Mesenchymal stem cell (in vitro differentiated cells and primary cell): ENCODE measurements around the gene KIAA1191.

ENCODE experiments used
- DNase-seq: peaks from one replicate; pipeline ENCODE4 v3.0.0-alpha.2; 2013
- H2AFZ ChIP-seq: one replicate; pipeline ENCODE4 v1.6.1; 2013; ENCODE audit warnings: low read depth, mild to moderate bottlenecking, control low read depth, inconsistent platforms, low read length, moderate library complexity
- H2AK5ac ChIP-seq: 2 replicates; pipeline ENCODE4 v1.6.1; 2013; ENCODE audit warnings: low read length, moderate library complexity, mild to moderate bottlenecking, inconsistent platforms; ENCODE audit not compliant: severe bottlenecking
- H2BK120ac ChIP-seq: one replicate; pipeline ENCODE4 v1.6.1; 2013; ENCODE audit warnings: low read depth, mild to moderate bottlenecking, inconsistent platforms, low read length, moderate library complexity
- H2BK12ac ChIP-seq, 2 experiments: one replicate each; pipeline ENCODE4 v1.6.1; 2013; ENCODE audit warnings: inconsistent platforms in 2 of 2, low read length in 2 of 2, mild to moderate bottlenecking in 2 of 2, moderate library complexity in 2 of 2, control low read depth in 1 of 2
- H2BK15ac ChIP-seq: one replicate; pipeline ENCODE4 v1.6.1; 2013; ENCODE audit warnings: mild to moderate bottlenecking, low read depth, inconsistent platforms; ENCODE audit not compliant: poor library complexity, severe bottlenecking
- H2BK5ac ChIP-seq: 2 replicates; pipeline ENCODE4 v1.6.1; 2013; ENCODE audit warnings: low read depth, mild to moderate bottlenecking, low read length, control low read depth, inconsistent platforms; ENCODE audit not compliant: poor library complexity, severe bottlenecking
- H3K14ac ChIP-seq, 2 experiments: one replicate each; pipeline ENCODE4 v1.6.1; 2013; ENCODE audit warnings: inconsistent platforms in 2 of 2, low read length in 2 of 2, control low read depth in 1 of 2, mild to moderate bottlenecking in 1 of 2, moderate library complexity in 1 of 2
- H3K18ac ChIP-seq, 2 experiments: one replicate each; pipeline ENCODE4 v1.6.1; 2013; ENCODE audit warnings: inconsistent platforms in 2 of 2, low read length in 2 of 2, control low read depth in 1 of 2, low read depth in 1 of 2, mild to moderate bottlenecking in 1 of 2
- H3K23ac ChIP-seq, 2 experiments: one replicate each; pipeline ENCODE4 v1.6.1; 2013; ENCODE audit warnings: inconsistent platforms in 2 of 2, low read length in 2 of 2, mild to moderate bottlenecking in 2 of 2, moderate library complexity in 2 of 2, control low read depth in 1 of 2
- H3K27ac ChIP-seq: 2 replicates; pipeline ENCODE4 v1.5.1; 2013; ENCODE audit warnings: mild to moderate bottlenecking, moderate library complexity, low read length, control low read depth, inconsistent platforms; ENCODE audit not compliant: poor library complexity, severe bottlenecking
- H3K27me3 ChIP-seq, 2 experiments: 2 replicates each; pipeline versions ENCODE4 v1.6.1 to v1.7.0; 2013; ENCODE audit warnings: low read length in 2 of 2, mild to moderate bottlenecking in 2 of 2, moderate library complexity in 2 of 2, control low read depth in 1 of 2, inconsistent platforms in 1 of 2; ENCODE audit not compliant: control insufficient read depth in 1 of 2, insufficient read depth in 1 of 2
- H3K36me3 ChIP-seq, 2 experiments: 2 replicates each; pipeline versions ENCODE4 v1.6.1 to v1.7.0; 2013; ENCODE audit warnings: low read length in 2 of 2, control low read depth in 1 of 2, inconsistent platforms in 1 of 2, low read depth in 1 of 2, mild to moderate bottlenecking in 1 of 2; ENCODE audit not compliant: insufficient read depth in 2 of 2, control insufficient read depth in 1 of 2
- H3K4ac ChIP-seq, 2 experiments: one replicate each; pipeline ENCODE4 v1.6.1; 2013; ENCODE audit warnings: inconsistent platforms in 2 of 2, low read length in 2 of 2, mild to moderate bottlenecking in 2 of 2, moderate library complexity in 2 of 2, control low read depth in 1 of 2, low read depth in 1 of 2
- H3K4me1 ChIP-seq: 2 replicates; pipeline ENCODE4 v1.6.1; 2013; ENCODE audit warnings: low read depth, low read length, control low read depth; ENCODE audit not compliant: control insufficient read depth, insufficient read depth
- H3K4me2 ChIP-seq: 2 replicates; pipeline ENCODE4 v1.6.1; 2013; ENCODE audit warnings: low read length, mild to moderate bottlenecking, inconsistent platforms; ENCODE audit not compliant: poor library complexity, severe bottlenecking
- H3K4me3 ChIP-seq, 2 experiments: 2 replicates each; pipeline versions ENCODE4 v1.5.1 to v1.7.0; 2013; ENCODE audit warnings: low read length in 2 of 2, mild to moderate bottlenecking in 2 of 2, control low read depth in 1 of 2, low read depth in 1 of 2; ENCODE audit not compliant: insufficient read depth in 1 of 2
- H3K79me1 ChIP-seq: replicated peaks from 2 replicates; pipeline ENCODE4 v1.6.1; 2013; ENCODE audit warnings: mild to moderate bottlenecking, control low read depth, low read length, inconsistent platforms; ENCODE audit not compliant: poor library complexity, severe bottlenecking
- H3K9ac ChIP-seq: 2 replicates; pipeline ENCODE4 v1.7.0; 2013; ENCODE audit warnings: mild to moderate bottlenecking, low read length, moderate library complexity
- H3K9me3 ChIP-seq: 2 replicates; pipeline ENCODE4 v1.7.0; 2013; ENCODE audit warnings: mild to moderate bottlenecking, low read length; ENCODE audit not compliant: control insufficient read depth
- H4K8ac ChIP-seq: one replicate; pipeline ENCODE4 v1.6.1; 2013; ENCODE audit warnings: inconsistent platforms, mild to moderate bottlenecking, low read length, moderate library complexity
- H4K91ac ChIP-seq: one replicate; pipeline ENCODE4 v1.6.1; 2013; ENCODE audit warnings: mild to moderate bottlenecking, low read length, inconsistent platforms
- WGBS: methylation state at CpG from one replicate; pipeline ENCODE4 v1.1.7; 2013; ENCODE audit warnings: mixed read lengths; 5-methylcytosine and 5-hydroxymethylcytosine counted together

Gene KIAA1191

GRCh38 chr5:176397736-176398420, 36.3 kb upstream of the KIAA1191 start:
- Histone ChIP-seq H3K23ac (no peak overlapping the region), H2AK5ac (no peak overlapping the region), H3K4me3 (no peak overlapping the region), H4K91ac (no peak overlapping the region), H3K9ac (no peak overlapping the region), H2BK5ac (no peak overlapping the region), H3K27ac (no peak overlapping the region), H3K27me3 (no peaks in the 10 kb centered on the region), H2BK12ac (no peak overlapping the region), H4K8ac (no peak overlapping the region), H3K14ac (no peak overlapping the region), H3K4me1 (peaks cover 11% of the 10 kb centered on the region), H3K18ac (no peak overlapping the region), H2AFZ (no peak overlapping the region), H2BK120ac (no peak overlapping the region), H3K36me3 (peaks cover 36 to 46% of the 10 kb centered on the region in 2 experiments), H2BK15ac (peak overlapping the region; percentile 50), H3K9me3 (no peaks in the 10 kb centered on the region), H3K79me1 (peaks cover 24% of the 10 kb centered on the region), H3K4me2 (no peak overlapping the region), H3K4ac (no peak overlapping the region)
- WGBS = 98% methylated on average over 18 of the region's 18 CpGs
- no peak for DNase-seq

- Histone ChIP-seq H3K4me2 (no peak overlapping the region), H3K14ac (no peak overlapping the region)
Observed at GRCh38 chr5:176396330-176396729, 34.8 kb upstream of the KIAA1191 start.

GRCh38 chr5:176394881-176395675, 33.5 kb upstream of the KIAA1191 start:
- Histone ChIP-seq H4K8ac (peak overlapping the region; percentile 4), H3K4me3 (no peak overlapping the region), H3K14ac (no peak overlapping the region), H3K4me1 (peaks cover 11% of the 10 kb centered on the region), H2BK120ac (no peak overlapping the region), H2BK15ac (no peak overlapping the region), H4K91ac (peak overlapping the region; percentile 4), H3K27ac (no peak overlapping the region), H2AFZ (no peak overlapping the region), H2BK12ac (peak overlapping the region in 1 of 2 experiments; percentile 38), H3K9ac (no peak overlapping the region), H2AK5ac (no peak overlapping the region), H3K27me3 (no peaks in the 10 kb centered on the region), H2BK5ac (no peak overlapping the region), H3K23ac (no peak overlapping the region), H3K36me3 (peaks cover 60 to 63% of the 10 kb centered on the region in 2 experiments), H3K4ac (no peak overlapping the region), H3K4me2 (no peak overlapping the region), H3K9me3 (no peaks in the 10 kb centered on the region), H3K18ac (no peak overlapping the region), H3K79me1 (peaks cover 26% of the 10 kb centered on the region)
- no peak for DNase-seq
- WGBS = 89% methylated on average over 11 of the region's 11 CpGs

More at GRCh38 chr5:176396330-176396729, 34.8 kb upstream of the KIAA1191 start:
- no peaks in the 10 kb centered on the region for H3K27me3 ChIP-seq
- peak overlapping the region; percentile 38 for H3K9ac ChIP-seq
- no peak overlapping the region for H4K8ac ChIP-seq
- peak; percentile 68 for DNase-seq
- H3K4ac ChIP-seq = no peak overlapping the region
- no peak overlapping the region for H3K4me3 ChIP-seq
- H2BK15ac ChIP-seq = no peak overlapping the region
- no peak overlapping the region for H2AK5ac ChIP-seq
- H3K18ac ChIP-seq = no peak overlapping the region
- no peaks in the 10 kb centered on the region for H3K9me3 ChIP-seq
- H2BK5ac ChIP-seq = no peak overlapping the region
- no peak overlapping the region for H2BK12ac ChIP-seq
- peaks cover 52 to 60% of the 10 kb centered on the region in 2 experiments for H3K36me3 ChIP-seq
- no peak overlapping the region for H2AFZ ChIP-seq
- H4K91ac ChIP-seq = peak overlapping the region; percentile 77
- peaks cover 11% of the 10 kb centered on the region for H3K4me1 ChIP-seq
- WGBS = 53% methylated on average over 6 of the region's 6 CpGs
- H3K27ac ChIP-seq = peak overlapping the region; percentile 2
- H3K79me1 ChIP-seq = peaks cover 25% of the 10 kb centered on the region
- no peak overlapping the region for H2BK120ac ChIP-seq
- H3K23ac ChIP-seq = no peak overlapping the region

- Histone ChIP-seq H3K4me2 (no peak overlapping the region), H3K79me1 (peaks cover 26% of the 10 kb centered on the region), H3K18ac (no peak overlapping the region), H2BK5ac (no peak overlapping the region), H3K9me3 (no peaks in the 10 kb centered on the region), H4K91ac (no peak overlapping the region), H4K8ac (no peak overlapping the region), H2BK15ac (no peak overlapping the region), H2AFZ (no peak overlapping the region), H2AK5ac (no peak overlapping the region), H2BK12ac (no peak overlapping the region), H3K27me3 (no peaks in the 10 kb centered on the region), H3K4ac (no peak overlapping the region), H3K14ac (no peak overlapping the region), H3K27ac (no peak overlapping the region), H3K9ac (no peak overlapping the region), H3K4me1 (peaks cover 11% of the 10 kb centered on the region), H3K36me3 (peaks cover 59 to 63% of the 10 kb centered on the region in 2 experiments), H3K23ac (no peak overlapping the region), H3K4me3 (no peak overlapping the region), H2BK120ac (no peak overlapping the region)
- DNase-seq = no peak
- WGBS = 96% methylated on average over 9 of the region's 9 CpGs
Observed at GRCh38 chr5:176394096-176394495, 32.5 kb upstream of the KIAA1191 start.
